K562 (cell line): Measurements from ENCODE around the gene MATCAP1. TPM values are rescaled to one million over a fixed set of nuclear protein-coding genes. Genes with fewer than 3 reads are reported as not detected.

Source experiments
- CBX2 ChIP-seq: fragments of 200-600 bp; sonication (generic); IDR thresholded peaks from one replicate; pipeline ENCODE4 v1.6.1; 2012; ENCODE audit warnings: mild to moderate bottlenecking, low read length, inconsistent platforms; ENCODE audit not compliant: insufficient read depth, poor library complexity, severe bottlenecking
- CCAR2 ChIP-seq: fragments of 200-400 bp; formaldehyde crosslinking; IDR thresholded peaks from 2 replicates; pipeline ENCODE4 v1.6.1; 2017; ENCODE audit warnings: mild to moderate bottlenecking, low read depth, low read length
- DMBX1 ChIP-seq: fragments of 250-450 bp; sonication (Bioruptor Pico); IDR thresholded peaks from 2 replicates; pipeline ENCODE4 v1.8.0; 2022; ENCODE audit warnings: inconsistent platforms, mild to moderate bottlenecking, moderate library complexity, borderline replicate concordance
- MIER1 ChIP-seq: fragments of 450-650 bp; IDR thresholded peaks from 2 replicates; pipeline ENCODE4 v1.6.1; 2016; ENCODE audit warnings: antibody characterized with exemption, mild to moderate bottlenecking, low read depth
- PHF21A ChIP-seq: fragments of 450-650 bp; IDR thresholded peaks from 2 replicates; pipeline ENCODE4 v1.6.1; 2017; ENCODE audit warnings: low read depth, borderline replicate concordance
- SP1 ChIP-seq: sonication (generic); formaldehyde crosslinking; IDR thresholded peaks from 2 replicates; pipeline ENCODE4 v1.8.1; 2022; ENCODE audit warnings: mild to moderate bottlenecking, missing genetic modification reagents
- SRSF3 ChIP-seq: fragments of 200-400 bp; formaldehyde crosslinking; IDR thresholded peaks from 2 replicates; pipeline ENCODE4 v1.6.1; 2016; ENCODE audit warnings: mild to moderate bottlenecking, low read length, moderate library complexity; ENCODE audit not compliant: insufficient read depth
- polyA plus RNA-seq, 8 experiments: library from polyadenylated mRNA; depleted of rRNA in 4 of 8; stranded (reverse) in 5 of 8; unstranded in 3 of 8; fragments of >200 nt; fragmentation: Nextera tagmentation in 2 of 8; fragmentation: Illumina TruSeq in 1 of 8; extraction: Ambion mirVana in 2 of 8; extraction: Trizol in 1 of 8; gene quantifications; 2 replicates each; pipeline versions ENCODE4 v1.2.1 to v1.2.3, GENCODE V29; 2011 to 2014; ENCODE audit warnings: inconsistent platforms in 1 of 8, missing spikeins in 1 of 8
- total RNA-seq, 7 experiments: library from RNA; depleted of rRNA in 6 of 7; stranded (reverse); fragments of >200 nt in 6 of 7; fragmentation: Illumina TruSeq in 2 of 7; extraction: Trizol in 2 of 7; gene quantifications; 2 replicates each; pipeline versions ENCODE4 v1.2.1 to v1.2.3, GENCODE V29; 2011 to 2021; ENCODE audit warnings: low replicate concordance in 1 of 7
- TF ChIP-seq, protein P1 (sequence below), 2 experiments: fragments of 450-650 bp; formaldehyde crosslinking in 1 of 2; IDR thresholded peaks; 2 replicates each; pipeline versions ENCODE4 v1.4.0 to v1.6.1; 2014 to 2020; ENCODE audit warnings: mild to moderate bottlenecking in 2 of 2, borderline replicate concordance in 1 of 2, low read depth in 1 of 2
- TF ChIP-seq, protein P2 (sequence below): fragments of 250-450 bp; sonication (Bioruptor Pico); IDR thresholded peaks from 2 replicates; pipeline ENCODE4 v1.4.0; 2020; ENCODE audit warnings: mild to moderate bottlenecking, moderate library complexity

MATCAP1 gene
- total and polyA plus RNA-seq, 9 of the 15 experiments (the other 6 are each of a cell fraction or from before 2014, with no cell fraction given) = 3.4 to 20.5 (median 10.3) TPM

DNA sequence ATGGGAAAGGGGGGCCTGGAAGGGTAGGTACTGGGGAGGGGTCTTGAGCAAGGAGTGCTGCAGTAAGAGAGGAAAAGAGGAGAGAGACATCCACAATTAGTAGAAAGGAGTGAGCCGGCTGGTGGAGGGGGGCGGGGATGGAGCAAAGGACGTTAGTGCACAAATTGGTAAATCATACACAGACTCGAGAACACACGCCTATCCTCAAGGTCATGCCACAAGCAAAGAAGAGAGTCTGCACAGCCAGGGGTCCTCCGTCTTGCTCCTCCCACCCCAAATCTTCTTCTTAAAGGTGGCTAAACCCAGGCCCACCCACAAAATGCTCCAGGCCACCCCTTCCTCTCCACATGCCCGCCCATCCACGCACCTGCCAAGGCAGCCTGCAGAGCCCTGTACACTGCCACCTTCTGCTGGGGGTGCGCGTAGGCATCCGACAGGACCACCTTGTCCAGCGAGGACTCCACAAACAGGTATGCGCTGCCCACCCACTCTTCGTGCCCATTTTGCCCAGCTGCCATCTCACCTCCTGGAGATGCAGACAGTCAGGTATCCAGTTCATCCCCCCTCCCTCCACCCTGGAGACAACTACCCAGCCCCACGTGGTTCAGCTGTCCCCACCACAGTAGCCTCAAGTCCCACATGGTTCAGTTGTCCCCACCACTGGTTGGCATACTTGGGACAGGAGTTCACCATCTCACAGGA is 27.5 kb downstream of the MATCAP1 start (continued):
- TF ChIP-seq, protein P1, sequence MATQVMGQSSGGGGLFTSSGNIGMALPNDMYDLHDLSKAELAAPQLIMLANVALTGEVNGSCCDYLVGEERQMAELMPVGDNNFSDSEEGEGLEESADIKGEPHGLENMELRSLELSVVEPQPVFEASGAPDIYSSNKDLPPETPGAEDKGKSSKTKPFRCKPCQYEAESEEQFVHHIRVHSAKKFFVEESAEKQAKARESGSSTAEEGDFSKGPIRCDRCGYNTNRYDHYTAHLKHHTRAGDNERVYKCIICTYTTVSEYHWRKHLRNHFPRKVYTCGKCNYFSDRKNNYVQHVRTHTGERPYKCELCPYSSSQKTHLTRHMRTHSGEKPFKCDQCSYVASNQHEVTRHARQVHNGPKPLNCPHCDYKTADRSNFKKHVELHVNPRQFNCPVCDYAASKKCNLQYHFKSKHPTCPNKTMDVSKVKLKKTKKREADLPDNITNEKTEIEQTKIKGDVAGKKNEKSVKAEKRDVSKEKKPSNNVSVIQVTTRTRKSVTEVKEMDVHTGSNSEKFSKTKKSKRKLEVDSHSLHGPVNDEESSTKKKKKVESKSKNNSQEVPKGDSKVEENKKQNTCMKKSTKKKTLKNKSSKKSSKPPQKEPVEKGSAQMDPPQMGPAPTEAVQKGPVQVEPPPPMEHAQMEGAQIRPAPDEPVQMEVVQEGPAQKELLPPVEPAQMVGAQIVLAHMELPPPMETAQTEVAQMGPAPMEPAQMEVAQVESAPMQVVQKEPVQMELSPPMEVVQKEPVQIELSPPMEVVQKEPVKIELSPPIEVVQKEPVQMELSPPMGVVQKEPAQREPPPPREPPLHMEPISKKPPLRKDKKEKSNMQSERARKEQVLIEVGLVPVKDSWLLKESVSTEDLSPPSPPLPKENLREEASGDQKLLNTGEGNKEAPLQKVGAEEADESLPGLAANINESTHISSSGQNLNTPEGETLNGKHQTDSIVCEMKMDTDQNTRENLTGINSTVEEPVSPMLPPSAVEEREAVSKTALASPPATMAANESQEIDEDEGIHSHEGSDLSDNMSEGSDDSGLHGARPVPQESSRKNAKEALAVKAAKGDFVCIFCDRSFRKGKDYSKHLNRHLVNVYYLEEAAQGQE (IDR thresholded peaks at IDR 0.05; ENCODE audit: borderline replicate concordance) = no peak
- TF ChIP-seq, protein P1 (CRISPR knock-in tag; IDR thresholded peaks at IDR 0.05; ENCODE audit: low read depth) = no peak
- TF ChIP-seq, protein P2, sequence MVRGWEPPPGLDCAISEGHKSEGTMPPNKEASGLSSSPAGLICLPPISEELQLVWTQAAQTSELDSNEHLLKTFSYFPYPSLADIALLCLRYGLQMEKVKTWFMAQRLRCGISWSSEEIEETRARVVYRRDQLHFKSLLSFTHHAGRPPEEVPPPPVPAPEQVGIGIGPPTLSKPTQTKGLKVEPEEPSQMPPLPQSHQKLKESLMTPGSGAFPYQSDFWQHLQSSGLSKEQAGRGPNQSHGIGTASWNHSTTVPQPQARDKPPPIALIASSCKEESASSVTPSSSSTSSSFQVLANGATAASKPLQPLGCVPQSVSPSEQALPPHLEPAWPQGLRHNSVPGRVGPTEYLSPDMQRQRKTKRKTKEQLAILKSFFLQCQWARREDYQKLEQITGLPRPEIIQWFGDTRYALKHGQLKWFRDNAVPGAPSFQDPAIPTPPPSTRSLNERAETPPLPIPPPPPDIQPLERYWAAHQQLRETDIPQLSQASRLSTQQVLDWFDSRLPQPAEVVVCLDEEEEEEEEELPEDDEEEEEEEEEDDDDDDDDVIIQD (CRISPR knock-in tag) = no peak
- TF ChIP-seq DMBX1 (CRISPR knock-in tag) (no peak), CBX2 (no peak), MIER1 (no peak), SP1 (CRISPR knock-in tag) (no peak), SRSF3 (no peak), CCAR2 (no peak), PHF21A (no peak)
